CD14-positive monocyte (primary cell): ENCODE data around the gene LRCH4. TPM values are rescaled to one million over a fixed set of nuclear protein-coding genes. Genes with fewer than 3 reads are reported as not detected.

Experiments used
- DNase-seq, 3 donors: peaks; one replicate each; pipeline ENCODE4 v3.0.0-alpha.2; 2011 to 2022
- H2AFZ ChIP-seq: 2 replicates; pipeline ENCODE4 v1.6.0; 2012; ENCODE audit warnings: mild to moderate bottlenecking, low read depth, low read length, inconsistent platforms; ENCODE audit not compliant: insufficient read depth, poor library complexity, severe bottlenecking
- H3K27ac ChIP-seq, 2 donors: 1 replicate in 1 of 2; 2 replicates in 1 of 2; pipeline ENCODE4 v1.5.1; 2012 to 2013; ENCODE audit warnings: low read length in 2 of 2, control low read depth in 1 of 2, inconsistent platforms in 1 of 2, low read depth in 1 of 2, mild to moderate bottlenecking in 1 of 2
- H3K27me3 ChIP-seq, 2 donors: one replicate each; pipeline versions ENCODE4 v1.6.0 to v1.6.1; 2011 to 2013; ENCODE audit warnings: low read length in 2 of 2; ENCODE audit not compliant: control insufficient read depth in 2 of 2, insufficient read depth in 2 of 2
- H3K36me3 ChIP-seq, 2 donors: replicated peaks in 1 of 2; 1 replicate in 1 of 2; 2 replicates in 1 of 2; pipeline versions ENCODE4 v1.5.1 to v1.6.1; 2012 to 2013; ENCODE audit warnings: low read length in 2 of 2, control low read depth in 1 of 2, inconsistent platforms in 1 of 2, mild to moderate bottlenecking in 1 of 2; ENCODE audit not compliant: insufficient read depth in 2 of 2, control insufficient read depth in 1 of 2
- H3K4me1 ChIP-seq, 2 donors: 1 replicate in 1 of 2; 2 replicates in 1 of 2; pipeline versions ENCODE4 v1.5.1 to v1.6.1; 2012 to 2013; ENCODE audit warnings: low read length in 2 of 2, control low read depth in 1 of 2, inconsistent platforms in 1 of 2, mild to moderate bottlenecking in 1 of 2, moderate library complexity in 1 of 2; ENCODE audit not compliant: insufficient read depth in 2 of 2, control insufficient read depth in 1 of 2
- H3K4me2 ChIP-seq: replicated peaks from 2 replicates; pipeline ENCODE3; 2012; ENCODE audit warnings: low read length, moderate library complexity, mild to moderate bottlenecking; ENCODE audit not compliant: poor library complexity, severe bottlenecking; ENCODE audit errors: extremely low read depth
- H3K4me3 ChIP-seq, 3 experiments: fragments of 200-600 bp in 1 of 3; sonication (generic) in 1 of 3; replicated peaks in 1 of 3; 1 replicate in 2 of 3; 2 replicates in 1 of 3; pipeline ENCODE4 v1.5.1; 2011 to 2013; ENCODE audit warnings: low read length in 3 of 3, mild to moderate bottlenecking in 3 of 3, control low read depth in 2 of 3, low read depth in 2 of 3, inconsistent platforms in 1 of 3, moderate library complexity in 1 of 3
- H3K79me2 ChIP-seq: 2 replicates; pipeline ENCODE4 v1.6.0; 2012; ENCODE audit warnings: mild to moderate bottlenecking, control low read depth, inconsistent platforms, low read length, moderate library complexity; ENCODE audit not compliant: insufficient read depth
- H3K9ac ChIP-seq: 2 replicates; pipeline ENCODE4 v1.6.0; 2017; ENCODE audit warnings: low read length, mild to moderate bottlenecking; ENCODE audit not compliant: insufficient read depth, poor library complexity, severe bottlenecking
- H3K9me3 ChIP-seq, 2 donors: replicated peaks in 1 of 2; 1 replicate in 1 of 2; 2 replicates in 1 of 2; pipeline versions ENCODE4 v1.5.1 to v1.6.1; 2012 to 2013; ENCODE audit warnings: low read length in 2 of 2, control low read depth in 1 of 2; ENCODE audit not compliant: control insufficient read depth in 1 of 2, insufficient read depth in 1 of 2
- H4K20me1 ChIP-seq: 2 replicates; pipeline ENCODE4 v1.6.0; 2012; ENCODE audit warnings: mild to moderate bottlenecking, low read length, control low read depth, moderate library complexity; ENCODE audit not compliant: insufficient read depth
- H3K27ac Mint-ChIP-seq, 7 donors: one replicate each; pipeline ENCODE4 v1.8.0; 2020; ENCODE audit warnings: mild to moderate bottlenecking in 7 of 7, mixed read lengths in 7 of 7, moderate library complexity in 6 of 7, inconsistent platforms in 2 of 7
- H3K27me3 Mint-ChIP-seq, 3 donors: one replicate each; pipeline ENCODE4 v1.8.0; 2021 to 2022; ENCODE audit warnings: low read depth in 3 of 3, mild to moderate bottlenecking in 3 of 3, mixed read lengths in 3 of 3, moderate library complexity in 3 of 3, inconsistent platforms in 1 of 3
- H3K36me3 Mint-ChIP-seq, 2 donors: one replicate each; pipeline ENCODE4 v1.8.0; 2020; ENCODE audit warnings: mixed read lengths in 2 of 2, inconsistent platforms in 1 of 2, mild to moderate bottlenecking in 1 of 2
- H3K4me1 Mint-ChIP-seq: one replicate; pipeline ENCODE4 v1.8.0; 2020; ENCODE audit warnings: mild to moderate bottlenecking, mixed read lengths
- H3K4me3 Mint-ChIP-seq, 2 donors: one replicate each; pipeline ENCODE4 v1.8.0; 2020; ENCODE audit warnings: mild to moderate bottlenecking in 2 of 2, mixed read lengths in 2 of 2, moderate library complexity in 1 of 2
- H3K9me3 Mint-ChIP-seq, 7 donors: one replicate each; pipeline ENCODE4 v1.8.0; 2020 to 2022; ENCODE audit warnings: mixed read lengths in 7 of 7, mild to moderate bottlenecking in 6 of 7, moderate library complexity in 6 of 7, inconsistent platforms in 2 of 7
- CTCF ChIP-seq: fragments of 200-600 bp; IDR thresholded peaks from one replicate; pipeline ENCODE4 v1.8.0; 2022; ENCODE audit warnings: antibody characterized with exemption, mild to moderate bottlenecking
- WGBS: methylation state at CpG from one replicate; pipeline ENCODE4 v1.1.5; 2013; ENCODE audit warnings: missing lambda C conversion rate; ENCODE audit not compliant: insufficient coverage; 5-methylcytosine and 5-hydroxymethylcytosine counted together
- intact Hi-C, 2 donors: fragments of 100-400 bp; cut with micrococcal nuclease; formaldehyde crosslinking; loops; one replicate each; pipeline versions ENCODE4 v1.15.0 to v1.15.1; 2023
- polyA plus RNA-seq, 3 donors: library from polyadenylated mRNA; depleted of rRNA in 1 of 3; unstranded in 2 of 3; stranded (reverse) in 1 of 3; fragments of 300-500 nt in 2 of 3; fragments of >200 nt in 1 of 3; fragmentation: Illumina TruSeq in 2 of 3; gene quantifications; 1 replicate in 2 of 3; 2 replicates in 1 of 3; pipeline ENCODE4 v1.2.3, GENCODE V29; 2012 to 2021

LRCH4 gene
- polyA plus RNA-seq, 3 donors, result 132 to 286 (median 134) TPM

GRCh38 chr7:100575206-100575631, 10.7 kb downstream of the LRCH4 start:
- intact Hi-C loops, result no loop called here
- WGBS, result 100% methylated on average over 6 of the region's 14 CpGs
- H3K36me3 Mint-ChIP-seq, result peaks cover 23 to 51% of the 10 kb centered on the region in 2 donors
- peaks cover 98% of the 10 kb centered on the region for H4K20me1 ChIP-seq
- H3K27me3 Mint-ChIP-seq, result peaks cover 19 to 37% (median 29%) of the 10 kb centered on the region in 3 donors
- H3K4me1 Mint-ChIP-seq, result peaks cover 21% of the 10 kb centered on the region
- H3K4me2 ChIP-seq, result no peak overlapping the region
- H3K27ac Mint-ChIP-seq, result no peak overlapping the region
- no peak overlapping the region for H3K4me3 ChIP-seq
- H3K4me3 Mint-ChIP-seq, result no peak overlapping the region
- DNase-seq, result no peak
- H3K36me3 ChIP-seq, result peaks cover 77 to 87% of the 10 kb centered on the region in 2 donors
- no peak for TF ChIP-seq CTCF
- H3K4me1 ChIP-seq, result peaks cover 15 to 25% of the 10 kb centered on the region in 2 donors
- no peaks in the 10 kb centered on the region for H3K9me3 ChIP-seq
- H3K79me2 ChIP-seq, result peaks cover 8% of the 10 kb centered on the region
- no peak overlapping the region for H2AFZ ChIP-seq
- peaks cover 3 to 24% of the 10 kb centered on the region in 2 donors for H3K27me3 ChIP-seq
- H3K27ac ChIP-seq, result no peak overlapping the region
- peaks cover 2 to 11% (median 5%) of the 10 kb centered on the region in 7 donors for H3K9me3 Mint-ChIP-seq
- no peak overlapping the region for H3K9ac ChIP-seq

- Mint-ChIP-seq H3K4me1 (peaks cover 24% of the 10 kb centered on the region), H3K27me3 (peaks cover 20 to 43% (median 35%) of the 10 kb centered on the region in 3 donors), H3K4me3 (no peak overlapping the region), H3K27ac (no peak overlapping the region), H3K9me3 (peaks cover under 1 to 11% (median 4%) of the 10 kb centered on the region in 7 donors), H3K36me3 (peaks cover 23 to 51% of the 10 kb centered on the region in 2 donors)
- Histone ChIP-seq H4K20me1 (peaks cover 97% of the 10 kb centered on the region), H2AFZ (no peak overlapping the region), H3K27ac (no peak overlapping the region), H3K36me3 (peaks cover 71 to 80% of the 10 kb centered on the region in 2 donors), H3K4me2 (no peak overlapping the region), H3K79me2 (peaks cover 1% of the 10 kb centered on the region), H3K4me3 (no peak overlapping the region), H3K27me3 (peaks cover 3 to 29% of the 10 kb centered on the region in 2 donors), H3K9ac (no peak overlapping the region), H3K4me1 (peaks cover 21 to 32% of the 10 kb centered on the region in 2 donors), H3K9me3 (no peaks in the 10 kb centered on the region)
- no peak for DNase-seq
- TF ChIP-seq CTCF, result no peak
- WGBS, result 92% methylated on average over 17 of the region's 44 CpGs
- intact Hi-C loops, result no loop called here
These were observed 11.3 kb downstream of the LRCH4 start for GRCh38 chr7:100574362-100575205.
